GM21576 (cell line): ENCODE measurements around the gene LHX8.
A peak's percentile ranks its signal among the peaks of the same experiment; 100 is the strongest.

Experiments
- ATAC-seq: cut with Tn5 transposase; IDR thresholded peaks from one replicate; pipeline ENCODE4 v1.9.1; 2021; ENCODE audit warnings: mild to moderate bottlenecking, moderate library complexity; ENCODE audit not compliant: unreplicated experiment

LHX8 gene

GRCh38 chr1:75202751-75203150 is 68.6 kb downstream of the LHX8 start:
- ATAC-seq = no peak

- peak; percentile 83 for ATAC-seq
Observed at GRCh38 chr1:75203415-75204277, 69.5 kb downstream of the LHX8 start.

- ATAC-seq = no peak
Observed at GRCh38 chr1:75208862-75209261, 74.7 kb downstream of the LHX8 start.
